GM23338 (cell line): Measurements from ENCODE around the gene CD63. TPM values are rescaled to one million over a fixed set of nuclear protein-coding genes. Genes with fewer than 3 reads are reported as not detected.
A peak's percentile ranks its signal among the peaks of the same experiment; 100 is the strongest.

ENCODE experiments used
- ATAC-seq: fragments of 200-7000 bp; cut with Tn5 transposase; 3 replicates; pipeline ENCODE4 v1.9.1; 2020
- DNase-seq: peaks from one replicate; pipeline ENCODE4 v3.0.0-alpha.2; 2015; ENCODE audit warnings: low spot score
- H2AFZ ChIP-seq: fragments of 200-600 bp; sonication (generic); 2 replicates; pipeline ENCODE4 v1.8.0; 2016; ENCODE audit warnings: antibody characterized with exemption, mild to moderate bottlenecking, moderate library complexity
- H3F3A ChIP-seq: fragments of 200-600 bp; sonication (generic); replicated peaks from 2 replicates; pipeline ENCODE4 v1.8.0; 2017; ENCODE audit warnings: antibody characterized with exemption, mixed run types, low read depth
- H3K27ac ChIP-seq: fragments of 200-600 bp; sonication (generic); 2 replicates; pipeline ENCODE4 v1.6.1; 2016; ENCODE audit warnings: low read depth
- H3K27me3 ChIP-seq: fragments of 200-600 bp; sonication (generic); 2 replicates; pipeline ENCODE4 v1.8.0; 2016; ENCODE audit warnings: mild to moderate bottlenecking, mixed run types, moderate library complexity; ENCODE audit not compliant: insufficient read depth
- H3K36me3 ChIP-seq: fragments of 200-600 bp; sonication (generic); 2 replicates; pipeline ENCODE4 v1.8.0; 2016; ENCODE audit warnings: mild to moderate bottlenecking; ENCODE audit not compliant: insufficient read depth
- H3K4me1 ChIP-seq: fragments of 200-600 bp; sonication (generic); 2 replicates; pipeline ENCODE4 v1.8.0; 2016; ENCODE audit warnings: mild to moderate bottlenecking, moderate library complexity; ENCODE audit not compliant: insufficient read depth
- H3K4me2 ChIP-seq: fragments of 200-600 bp; sonication (generic); 2 replicates; pipeline ENCODE4 v1.7.1; 2017; ENCODE audit warnings: mixed run types
- H3K4me3 ChIP-seq: fragments of 200-600 bp; sonication (generic); 2 replicates; pipeline ENCODE4 v1.6.1; 2016; ENCODE audit warnings: mixed run types
- H3K79me2 ChIP-seq: fragments of 200-600 bp; sonication (generic); replicated peaks from 2 replicates; pipeline ENCODE4 v1.8.0; 2017; ENCODE audit warnings: mild to moderate bottlenecking; ENCODE audit not compliant: insufficient read depth
- H3K9me2 ChIP-seq: fragments of 200-600 bp; sonication (generic); 2 replicates; pipeline ENCODE4 v1.8.0; 2017; ENCODE audit not compliant: insufficient read depth
- H4K20me1 ChIP-seq: fragments of 200-600 bp; sonication (generic); replicated peaks from 2 replicates; pipeline ENCODE4 v1.8.0; 2017; ENCODE audit warnings: mild to moderate bottlenecking; ENCODE audit not compliant: insufficient read depth
- H3K27ac Mint-ChIP-seq: 2 replicates; pipeline ENCODE4 v1.8.0; 2020; ENCODE audit warnings: inconsistent platforms, mild to moderate bottlenecking, moderate library complexity, mixed read lengths
- H3K27me3 Mint-ChIP-seq: 3 replicates; pipeline ENCODE4 v1.8.0; 2022; ENCODE audit warnings: low read depth, mild to moderate bottlenecking, moderate library complexity, mixed read lengths, inconsistent platforms; ENCODE audit not compliant: insufficient read depth, poor library complexity
- H3K36me3 Mint-ChIP-seq: 3 replicates; pipeline ENCODE4 v1.8.0; 2021; ENCODE audit warnings: low read depth, mild to moderate bottlenecking, inconsistent platforms, moderate library complexity, mixed read lengths
- H3K4me1 Mint-ChIP-seq: 3 replicates; pipeline ENCODE4 v1.8.0; 2020; ENCODE audit warnings: mild to moderate bottlenecking, inconsistent platforms, mixed read lengths
- H3K4me3 Mint-ChIP-seq: 3 replicates; pipeline ENCODE4 v1.8.0; 2021; ENCODE audit warnings: moderate library complexity, mild to moderate bottlenecking, inconsistent platforms, mixed read lengths
- H3K9me3 Mint-ChIP-seq: 3 replicates; pipeline ENCODE4 v1.8.0; 2020; ENCODE audit warnings: moderate library complexity, mild to moderate bottlenecking, inconsistent platforms, mixed read lengths
- CTCF ChIP-seq, 2 experiments: fragments of 200-600 bp in 1 of 2; sonication (generic) in 1 of 2; conservative IDR thresholded peaks; 2 replicates each; pipeline versions ENCODE4 v1.5.1 to v1.6.1; 2016 to 2017; ENCODE audit warnings: antibody characterized with exemption in 2 of 2, low read depth in 2 of 2, mild to moderate bottlenecking in 2 of 2, moderate library complexity in 1 of 2
- ETS1 ChIP-seq: IDR thresholded peaks from 2 replicates; pipeline ENCODE4 v1.6.1; 2016; ENCODE audit warnings: antibody characterized with exemption
- EZH2 ChIP-seq: fragments of 200-600 bp; sonication (generic); IDR thresholded peaks from one replicate; pipeline ENCODE4 v1.8.0; 2017; ENCODE audit warnings: antibody characterized with exemption, mild to moderate bottlenecking, low read depth; ENCODE audit not compliant: unreplicated experiment
- NANOG ChIP-seq: IDR thresholded peaks from 2 replicates; pipeline ENCODE4 v1.6.1; 2016; ENCODE audit warnings: antibody characterized with exemption, borderline replicate concordance
- POLR2AphosphoS5 ChIP-seq: IDR thresholded peaks from 2 replicates; pipeline ENCODE4 v1.6.1; 2016; ENCODE audit warnings: antibody characterized with exemption, low read depth
- STAT1 ChIP-seq: IDR thresholded peaks from one replicate; pipeline ENCODE4 v1.6.1; 2016; ENCODE audit warnings: antibody characterized with exemption; ENCODE audit not compliant: unreplicated experiment
- ZNF114 ChIP-seq: fragments of 250-450 bp; sonication (Bioruptor Pico); IDR thresholded peaks from 2 replicates; pipeline ENCODE4 v1.5.0; 2020; ENCODE audit warnings: mild to moderate bottlenecking, moderate library complexity
- polyA plus RNA-seq: library from polyadenylated mRNA; unstranded; fragments of >200 nt; fragmentation: Nextera tagmentation; extraction: Ambion mirVana; gene quantifications from 2 replicates; pipeline ENCODE4 v1.2.1, GENCODE V29; 2016
- total RNA-seq: library from RNA; depleted of rRNA; stranded (reverse); fragments of >200 nt; shearing (Covaris generic); gene quantifications from 2 replicates; pipeline ENCODE4 v1.2.3, GENCODE V29; 2014

CD63 gene
- total and polyA plus RNA-seq, 2 experiments from 2014 or later, result 294 to 685 TPM

GRCh38 chr12:55718015-55718414 is 10.8 kb downstream of the CD63 start:
- ATAC-seq (peak; percentile 15), DNase-seq (peak; percentile 74)
- no peaks in the 10 kb centered on the region for H4K20me1 ChIP-seq
- H3K27me3 ChIP-seq, result no peaks in the 10 kb centered on the region
- peaks cover 16% of the 10 kb centered on the region; the same call in 1 of the 2 replicates for H3F3A ChIP-seq
- TF ChIP-seq POLR2AphosphoS5 (no peak), STAT1 (no peak), NANOG (no peak), ETS1 (peak; percentile 52; the same call in 1 of the 2 replicates), EZH2 (no peak)
- H2AFZ ChIP-seq, result no peak overlapping the region
- H3K9me2 ChIP-seq, result no peaks in the 10 kb centered on the region
- H3K4me3 ChIP-seq, result peak overlapping the region; percentile 94
- peaks cover 10% of the 10 kb centered on the region; the same call in 1 of the 2 replicates for H3K79me2 ChIP-seq
- Mint-ChIP-seq H3K4me3 (peak overlapping the region; percentile 82), H3K27me3 (peaks cover 28% of the 10 kb centered on the region), H3K4me1 (peaks cover 35% of the 10 kb centered on the region), H3K9me3 (peaks cover 6% of the 10 kb centered on the region; the same call in 2 of the 3 replicates), H3K36me3 (peaks cover 4% of the 10 kb centered on the region; the same call in 2 of the 3 replicates), H3K27ac (peak overlapping the region; percentile 96)
- H3K4me1 ChIP-seq, result peaks cover 37% of the 10 kb centered on the region
- peak overlapping the region; percentile 98 for H3K4me2 ChIP-seq
- no peaks in the 10 kb centered on the region for H3K36me3 ChIP-seq
- peak overlapping the region; percentile 82 for H3K27ac ChIP-seq

GRCh38 chr12:55717011-55718007 is 11.5 kb downstream of the CD63 start:
- Histone ChIP-seq H3K27ac (peak overlapping the region; percentile 97), H3K4me1 (peaks cover 37% of the 10 kb centered on the region), H4K20me1 (no peaks in the 10 kb centered on the region), H3K79me2 (peaks cover 10% of the 10 kb centered on the region; the same call in 1 of the 2 replicates), H3F3A (peaks cover 16% of the 10 kb centered on the region; the same call in 1 of the 2 replicates), H3K9me2 (no peaks in the 10 kb centered on the region), H3K4me3 (peak overlapping the region; percentile 94), H2AFZ (no peak overlapping the region), H3K36me3 (no peaks in the 10 kb centered on the region), H3K27me3 (peaks cover under 1% of the 10 kb centered on the region; the same call in 1 of the 2 replicates), H3K4me2 (peak overlapping the region; percentile 98)
- Mint-ChIP-seq H3K4me1 (peaks cover 35% of the 10 kb centered on the region), H3K9me3 (peaks cover 6% of the 10 kb centered on the region; the same call in 2 of the 3 replicates), H3K36me3 (peaks cover 4% of the 10 kb centered on the region; the same call in 2 of the 3 replicates), H3K4me3 (peak overlapping the region; percentile 82), H3K27me3 (peaks cover 28% of the 10 kb centered on the region), H3K27ac (peak overlapping the region; percentile 96)
- no peak for ATAC-seq
- no peak for DNase-seq
- TF ChIP-seq ZNF114 (no peak), CTCF (conservative IDR thresholded peaks at IDR 0.05; ENCODE audit: low read depth in 2 of 2) (no peak)
